Measurements from ENCODE around the gene TVP23A. TPM values are rescaled to one million over a fixed set of nuclear protein-coding genes. Genes with fewer than 3 reads are reported as not detected.

TVP23A gene
- total RNA-seq, 1 experiment from 2014 or later, result 3.1 TPM

DNA sequence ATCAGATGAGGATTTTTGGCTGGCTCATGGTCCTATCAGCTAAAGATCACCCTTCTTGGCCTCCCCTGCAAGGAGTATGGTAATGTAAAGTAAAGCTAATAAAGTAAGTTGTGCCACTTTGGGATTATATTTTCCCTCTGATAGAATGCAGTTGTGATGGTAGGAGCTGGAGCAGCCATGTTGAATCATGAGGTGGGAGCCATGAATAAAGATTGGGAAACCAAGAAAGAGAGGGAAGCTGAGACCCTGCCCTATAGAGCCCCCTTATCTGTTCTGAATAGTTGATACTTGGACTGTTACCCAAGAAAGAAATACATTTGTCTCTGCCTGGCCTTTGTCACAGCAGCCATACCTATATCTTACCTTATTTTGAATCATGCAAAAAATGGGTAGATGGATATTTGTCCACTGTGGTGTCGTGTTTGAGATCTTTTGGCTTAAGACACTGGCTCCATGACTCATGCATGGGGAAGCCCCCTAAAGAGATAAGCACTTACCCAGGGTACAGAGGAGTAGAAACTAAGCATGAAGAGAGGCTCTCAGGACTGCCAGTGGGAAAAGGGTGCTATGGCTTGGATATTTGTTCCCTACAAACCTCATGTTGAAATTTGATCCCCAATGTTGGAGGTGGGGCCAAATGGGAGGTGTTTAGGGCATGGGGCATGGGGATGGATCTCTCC is 17.7 kb upstream of the TVP23A start:
- H4K5ac ChIP-seq (ENCODE audit: insufficient read length, low read depth, low read length), result no peak overlapping the region
- H3K56ac ChIP-seq (ENCODE audit: insufficient read length, low read depth, low read length), result no peak overlapping the region
- Mint-ChIP-seq H3K4me3 (no peak overlapping the region), H3K9me3 (peaks cover 0 to 3% of the 10 kb centered on the region in 2 experiments; a peak in 1 of 5 replicates), H3K36me3 (ENCODE audit: insufficient read depth in 1 of 3, low read depth in 3 of 3) (no peaks in the 10 kb centered on the region), H3K27ac (no peak overlapping the region), H3K27me3 (ENCODE audit: low read depth) (peaks cover 10% of the 10 kb centered on the region), H3K4me1 (peaks cover 11 to 18% of the 10 kb centered on the region in 2 experiments)
- H3K4me1 ChIP-seq (ENCODE audit: insufficient read depth, low read length), result no peaks in the 10 kb centered on the region
- H3T11ph ChIP-seq (ENCODE audit: low read length), result no peak overlapping the region
- no peak overlapping the region for H2BK120ac ChIP-seq (ENCODE audit: low read depth, low read length, poor library complexity, severe bottlenecking)
- H2BK20ac ChIP-seq (ENCODE audit: low read depth, low read length, poor library complexity, severe bottlenecking), result no peak overlapping the region
- H4K91ac ChIP-seq (ENCODE audit: insufficient read length, low read depth, low read length), result no peak overlapping the region
- no peak overlapping the region for H3K14ac ChIP-seq (ENCODE audit: insufficient read depth, low read length)
- no peaks in the 10 kb centered on the region for H3K9me3 ChIP-seq (ENCODE audit: control insufficient read depth, low read depth, low read length)
- TF ChIP-seq, protein P1, sequence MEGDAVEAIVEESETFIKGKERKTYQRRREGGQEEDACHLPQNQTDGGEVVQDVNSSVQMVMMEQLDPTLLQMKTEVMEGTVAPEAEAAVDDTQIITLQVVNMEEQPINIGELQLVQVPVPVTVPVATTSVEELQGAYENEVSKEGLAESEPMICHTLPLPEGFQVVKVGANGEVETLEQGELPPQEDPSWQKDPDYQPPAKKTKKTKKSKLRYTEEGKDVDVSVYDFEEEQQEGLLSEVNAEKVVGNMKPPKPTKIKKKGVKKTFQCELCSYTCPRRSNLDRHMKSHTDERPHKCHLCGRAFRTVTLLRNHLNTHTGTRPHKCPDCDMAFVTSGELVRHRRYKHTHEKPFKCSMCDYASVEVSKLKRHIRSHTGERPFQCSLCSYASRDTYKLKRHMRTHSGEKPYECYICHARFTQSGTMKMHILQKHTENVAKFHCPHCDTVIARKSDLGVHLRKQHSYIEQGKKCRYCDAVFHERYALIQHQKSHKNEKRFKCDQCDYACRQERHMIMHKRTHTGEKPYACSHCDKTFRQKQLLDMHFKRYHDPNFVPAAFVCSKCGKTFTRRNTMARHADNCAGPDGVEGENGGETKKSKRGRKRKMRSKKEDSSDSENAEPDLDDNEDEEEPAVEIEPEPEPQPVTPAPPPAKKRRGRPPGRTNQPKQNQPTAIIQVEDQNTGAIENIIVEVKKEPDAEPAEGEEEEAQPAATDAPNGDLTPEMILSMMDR (conservative IDR thresholded peaks at IDR 0.05), result no peak
- H3K4me2 ChIP-seq (ENCODE audit: insufficient read depth, insufficient read length, low read length), result no peak overlapping the region
- no peaks in the 10 kb centered on the region for H4K20me1 ChIP-seq (ENCODE audit: control insufficient read depth, insufficient read depth, insufficient read length)
- no peak overlapping the region for H2BK15ac ChIP-seq (ENCODE audit: low read depth, low read length)
- H2AFZ ChIP-seq (ENCODE audit: low read length), result no peak overlapping the region
- no CpG with 5 or more reads among the region's 1 CpG for WGBS (ENCODE audit: extremely low coverage, insufficient read length, low lambda C conversion rate)
- no peak overlapping the region for H2AK5ac ChIP-seq (ENCODE audit: insufficient read length, low read length)
- H3K23me2 ChIP-seq (ENCODE audit: insufficient read length, low read depth, low read length, poor library complexity, severe bottlenecking), result peaks cover 3% of the 10 kb centered on the region
- H3K23ac ChIP-seq (ENCODE audit: insufficient read length, low read depth, low read length), result no peak overlapping the region
- DNase-seq, result no peak
- no peaks in the 10 kb centered on the region for H3K79me2 ChIP-seq (ENCODE audit: insufficient read depth, low read length)
- no peak overlapping the region for H3K4ac ChIP-seq (ENCODE audit: low read depth, low read length)
- H2BK5ac ChIP-seq (ENCODE audit: insufficient read length, low read length), result no peak overlapping the region
- H4K8ac ChIP-seq (replicated peaks; ENCODE audit: insufficient read length, low read depth, low read length), result no peak overlapping the region
- H3K27me3 ChIP-seq (ENCODE audit: insufficient read depth, low read length), result no peaks in the 10 kb centered on the region
- no peak overlapping the region for H3K9ac ChIP-seq (ENCODE audit: extremely low read depth, insufficient read length, low read length)
- H3K27ac ChIP-seq (ENCODE audit: insufficient read length, low read depth, low read length), result no peak overlapping the region
- no peak overlapping the region for H3K18ac ChIP-seq (ENCODE audit: insufficient read length, low read depth, low read length)
- no peak overlapping the region for H2BK12ac ChIP-seq (ENCODE audit: insufficient read length, low read depth, low read length)
- no peaks in the 10 kb centered on the region for H3K79me1 ChIP-seq (ENCODE audit: insufficient read depth, low read depth, low read length, poor library complexity, severe bottlenecking)
